Panc1 (cell line): ENCODE measurements around the gene GRM7. TPM values are rescaled to one million over a fixed set of nuclear protein-coding genes. Genes with fewer than 3 reads are reported as not detected.

ENCODE experiments used
- ATAC-seq: fragments of 200-7000 bp; cut with Tn5 transposase; 2 replicates; pipeline ENCODE4 v1.9.1; 2020; ENCODE audit warnings: mild to moderate bottlenecking, moderate library complexity
- BruUV-seq: library from RNA; stranded (reverse); fragments of 400-500 nt; replicated peaks from 2 replicates; lab custom pipeline; 2021; lab: Mats Ljungman, UMichigan
- CTCF ChIA-PET: fragments of 300-600 bp; sonication (Branson Sonifier 250); formaldehyde crosslinking; loops from one replicate; lab custom pipeline; 2022; ENCODE audit warnings: antibody characterized with exemption; lab: Charles Lee
- POLR2A ChIA-PET: fragments of 300-600 bp; sonication (Branson Sonifier 250); formaldehyde crosslinking; loops from one replicate; lab custom pipeline; 2022; ENCODE audit warnings: antibody characterized with exemption; lab: Charles Lee
- DNase-seq: peaks from one replicate; pipeline ENCODE4 v3.0.0-alpha.2; 2010; ENCODE audit warnings: low read depth, low spot score
- H3K27ac ChIP-seq: 2 replicates; pipeline ENCODE4 v1.5.1; 2011; ENCODE audit warnings: mild to moderate bottlenecking, low read length, inconsistent platforms
- H3K27me3 ChIP-seq: fragments of 200-500 bp; sonication (Bioruptor generic); 2 replicates; pipeline ENCODE4 v1.6.0; 2014; ENCODE audit warnings: low read length, inconsistent platforms; ENCODE audit not compliant: control insufficient read depth, insufficient read depth
- H3K36me3 ChIP-seq: fragments of 200-500 bp; sonication (Bioruptor generic); 2 replicates; pipeline ENCODE4 v1.5.1; 2014; ENCODE audit warnings: inconsistent platforms, mild to moderate bottlenecking, low read length, moderate library complexity; ENCODE audit not compliant: control insufficient read depth, insufficient read depth
- H3K4me1 ChIP-seq: 2 replicates; pipeline ENCODE4 v1.5.1; 2011; ENCODE audit warnings: inconsistent platforms, mild to moderate bottlenecking, low read length, moderate library complexity; ENCODE audit not compliant: control insufficient read depth, insufficient read depth
- H3K4me3 ChIP-seq, 2 experiments: 2 replicates each; pipeline ENCODE4 v1.5.1; 2011 to 2012; ENCODE audit warnings: low read depth in 2 of 2, low read length in 2 of 2, mild to moderate bottlenecking in 2 of 2, inconsistent platforms in 1 of 2, moderate library complexity in 1 of 2
- H3K9me3 ChIP-seq: fragments of 200-500 bp; sonication (Bioruptor generic); 2 replicates; pipeline ENCODE4 v1.5.1; 2014; ENCODE audit warnings: low read depth, mild to moderate bottlenecking, inconsistent platforms, low read length, moderate library complexity; ENCODE audit not compliant: control insufficient read depth, insufficient read depth
- POLR2AphosphoS5 ChIP-seq: IDR thresholded peaks from 2 replicates; pipeline ENCODE4 v1.6.1; 2012; ENCODE audit warnings: mild to moderate bottlenecking, low read depth, low read length, moderate library complexity
- REST ChIP-seq, 2 experiments: IDR thresholded peaks; 2 replicates each; pipeline ENCODE4 v1.6.1; 2011 to 2012; ENCODE audit warnings: low read depth in 2 of 2, control low read depth in 1 of 2, low read length in 1 of 2, mild to moderate bottlenecking in 1 of 2, moderate library complexity in 1 of 2; ENCODE audit not compliant: insufficient read depth in 1 of 2
- SIN3A ChIP-seq: IDR thresholded peaks from 2 replicates; pipeline ENCODE4 v1.6.1; 2012; ENCODE audit warnings: low read depth, mild to moderate bottlenecking, low read length, moderate library complexity, borderline replicate concordance; ENCODE audit not compliant: insufficient read depth
- TCF7L2 ChIP-seq: IDR thresholded peaks from 2 replicates; pipeline ENCODE4 v1.6.1; 2011; ENCODE audit warnings: mild to moderate bottlenecking, low read depth, low read length, inconsistent platforms
- in situ Hi-C: cut with HindIII; loops from 2 replicates; pipeline ENCODE4 v1.10.0; 2016; ENCODE audit warnings: low sequenced_read_pairs, low pct_unique_long_range_greater_than_20kb
- intact Hi-C: fragments of 100-400 bp; cut with micrococcal nuclease; formaldehyde crosslinking; loops from one replicate; pipeline ENCODE4 v1.10.0; 2022; ENCODE audit not compliant: unreplicated experiment
- total RNA-seq: library from RNA; stranded (reverse); gene quantifications from one replicate; pipeline ENCODE4 v1.2.1, GENCODE V29; 2021; ENCODE audit not compliant: unreplicated experiment
- TF ChIP-seq, protein P1 (sequence below): fragments of 450-650 bp; IDR thresholded peaks from 2 replicates; pipeline ENCODE4 v1.5.1; 2017; ENCODE audit warnings: mild to moderate bottlenecking

Gene GRM7
- total RNA-seq, 1 experiment from 2014 or later: not detected

GRCh38 chr3:7112523-7113056 lies 251.7 kb downstream of the GRM7 start:
- in situ Hi-C loops: no loop called here
- TF ChIP-seq POLR2AphosphoS5: no peak
- no peak for TF ChIP-seq REST (IDR thresholded peaks at IDR 0.05; ENCODE audit: insufficient read depth in 1 of 2, low read depth in 2 of 2, low read length in 1 of 2)
- TF ChIP-seq TCF7L2: no peak
- no peak for TF ChIP-seq SIN3A
- TF ChIP-seq, protein P1, sequence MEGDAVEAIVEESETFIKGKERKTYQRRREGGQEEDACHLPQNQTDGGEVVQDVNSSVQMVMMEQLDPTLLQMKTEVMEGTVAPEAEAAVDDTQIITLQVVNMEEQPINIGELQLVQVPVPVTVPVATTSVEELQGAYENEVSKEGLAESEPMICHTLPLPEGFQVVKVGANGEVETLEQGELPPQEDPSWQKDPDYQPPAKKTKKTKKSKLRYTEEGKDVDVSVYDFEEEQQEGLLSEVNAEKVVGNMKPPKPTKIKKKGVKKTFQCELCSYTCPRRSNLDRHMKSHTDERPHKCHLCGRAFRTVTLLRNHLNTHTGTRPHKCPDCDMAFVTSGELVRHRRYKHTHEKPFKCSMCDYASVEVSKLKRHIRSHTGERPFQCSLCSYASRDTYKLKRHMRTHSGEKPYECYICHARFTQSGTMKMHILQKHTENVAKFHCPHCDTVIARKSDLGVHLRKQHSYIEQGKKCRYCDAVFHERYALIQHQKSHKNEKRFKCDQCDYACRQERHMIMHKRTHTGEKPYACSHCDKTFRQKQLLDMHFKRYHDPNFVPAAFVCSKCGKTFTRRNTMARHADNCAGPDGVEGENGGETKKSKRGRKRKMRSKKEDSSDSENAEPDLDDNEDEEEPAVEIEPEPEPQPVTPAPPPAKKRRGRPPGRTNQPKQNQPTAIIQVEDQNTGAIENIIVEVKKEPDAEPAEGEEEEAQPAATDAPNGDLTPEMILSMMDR: no peak
- no peak for DNase-seq

GRCh38 chr3:7144697-7145308 lies 283.9 kb downstream of the GRM7 start:
- no peaks in the 10 kb centered on the region for H3K36me3 ChIP-seq
- no peak for TF ChIP-seq TCF7L2
- TF ChIP-seq, protein P1: peak; percentile 47
- ChIA-PET CTCF (no interaction called here), POLR2A (no interaction called here)
- DNase-seq (peak; percentile 5), ATAC-seq (no peak)
- in situ Hi-C loops (no loop called here), intact Hi-C loops (no loop called here)
- no TSS peak for BruUV-seq
- no peaks in the 10 kb centered on the region for H3K27me3 ChIP-seq
- no peak overlapping the region for H3K4me3 ChIP-seq
- no peak overlapping the region for H3K27ac ChIP-seq
- no peaks in the 10 kb centered on the region for H3K4me1 ChIP-seq
- no peaks in the 10 kb centered on the region for H3K9me3 ChIP-seq

More at GRCh38 chr3:7112523-7113056, 251.7 kb downstream of the GRM7 start:
- no peaks in the 10 kb centered on the region for H3K27me3 ChIP-seq
- no peaks in the 10 kb centered on the region for H3K4me1 ChIP-seq
- ChIA-PET CTCF (no interaction called here), POLR2A (no interaction called here)
- intact Hi-C loops: no loop called here
- ATAC-seq: no peak
- no peak overlapping the region for H3K4me3 ChIP-seq
- BruUV-seq: no TSS peak
- H3K9me3 ChIP-seq: no peaks in the 10 kb centered on the region
- H3K27ac ChIP-seq: no peak overlapping the region
- H3K36me3 ChIP-seq: no peaks in the 10 kb centered on the region
